Measurements from ENCODE around the gene CUEDC1.

- TF ChIP-seq, protein P1, sequence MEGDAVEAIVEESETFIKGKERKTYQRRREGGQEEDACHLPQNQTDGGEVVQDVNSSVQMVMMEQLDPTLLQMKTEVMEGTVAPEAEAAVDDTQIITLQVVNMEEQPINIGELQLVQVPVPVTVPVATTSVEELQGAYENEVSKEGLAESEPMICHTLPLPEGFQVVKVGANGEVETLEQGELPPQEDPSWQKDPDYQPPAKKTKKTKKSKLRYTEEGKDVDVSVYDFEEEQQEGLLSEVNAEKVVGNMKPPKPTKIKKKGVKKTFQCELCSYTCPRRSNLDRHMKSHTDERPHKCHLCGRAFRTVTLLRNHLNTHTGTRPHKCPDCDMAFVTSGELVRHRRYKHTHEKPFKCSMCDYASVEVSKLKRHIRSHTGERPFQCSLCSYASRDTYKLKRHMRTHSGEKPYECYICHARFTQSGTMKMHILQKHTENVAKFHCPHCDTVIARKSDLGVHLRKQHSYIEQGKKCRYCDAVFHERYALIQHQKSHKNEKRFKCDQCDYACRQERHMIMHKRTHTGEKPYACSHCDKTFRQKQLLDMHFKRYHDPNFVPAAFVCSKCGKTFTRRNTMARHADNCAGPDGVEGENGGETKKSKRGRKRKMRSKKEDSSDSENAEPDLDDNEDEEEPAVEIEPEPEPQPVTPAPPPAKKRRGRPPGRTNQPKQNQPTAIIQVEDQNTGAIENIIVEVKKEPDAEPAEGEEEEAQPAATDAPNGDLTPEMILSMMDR (IDR thresholded peaks at IDR 0.05; ENCODE audit: insufficient read depth, low read length): no peak
- TF ChIP-seq, protein P2, sequence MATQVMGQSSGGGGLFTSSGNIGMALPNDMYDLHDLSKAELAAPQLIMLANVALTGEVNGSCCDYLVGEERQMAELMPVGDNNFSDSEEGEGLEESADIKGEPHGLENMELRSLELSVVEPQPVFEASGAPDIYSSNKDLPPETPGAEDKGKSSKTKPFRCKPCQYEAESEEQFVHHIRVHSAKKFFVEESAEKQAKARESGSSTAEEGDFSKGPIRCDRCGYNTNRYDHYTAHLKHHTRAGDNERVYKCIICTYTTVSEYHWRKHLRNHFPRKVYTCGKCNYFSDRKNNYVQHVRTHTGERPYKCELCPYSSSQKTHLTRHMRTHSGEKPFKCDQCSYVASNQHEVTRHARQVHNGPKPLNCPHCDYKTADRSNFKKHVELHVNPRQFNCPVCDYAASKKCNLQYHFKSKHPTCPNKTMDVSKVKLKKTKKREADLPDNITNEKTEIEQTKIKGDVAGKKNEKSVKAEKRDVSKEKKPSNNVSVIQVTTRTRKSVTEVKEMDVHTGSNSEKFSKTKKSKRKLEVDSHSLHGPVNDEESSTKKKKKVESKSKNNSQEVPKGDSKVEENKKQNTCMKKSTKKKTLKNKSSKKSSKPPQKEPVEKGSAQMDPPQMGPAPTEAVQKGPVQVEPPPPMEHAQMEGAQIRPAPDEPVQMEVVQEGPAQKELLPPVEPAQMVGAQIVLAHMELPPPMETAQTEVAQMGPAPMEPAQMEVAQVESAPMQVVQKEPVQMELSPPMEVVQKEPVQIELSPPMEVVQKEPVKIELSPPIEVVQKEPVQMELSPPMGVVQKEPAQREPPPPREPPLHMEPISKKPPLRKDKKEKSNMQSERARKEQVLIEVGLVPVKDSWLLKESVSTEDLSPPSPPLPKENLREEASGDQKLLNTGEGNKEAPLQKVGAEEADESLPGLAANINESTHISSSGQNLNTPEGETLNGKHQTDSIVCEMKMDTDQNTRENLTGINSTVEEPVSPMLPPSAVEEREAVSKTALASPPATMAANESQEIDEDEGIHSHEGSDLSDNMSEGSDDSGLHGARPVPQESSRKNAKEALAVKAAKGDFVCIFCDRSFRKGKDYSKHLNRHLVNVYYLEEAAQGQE (IDR thresholded peaks at IDR 0.05; ENCODE audit: insufficient replicate concordance, low read depth): no peak
These were observed 135.3 kb downstream of the CUEDC1 start for GRCh38 chr17:57819867-57820266.

Data from HL-60 (cell line).